MM.1S (cell line): ENCODE data around the gene TICAM1.
"Not testable (repeated sequence)": the region's sequence is repeated elsewhere in the genome, so short reads cannot be mapped to it uniquely, and the experiment has no call there.

ENCODE experiments used
- DNase-seq: peaks from one replicate; pipeline ENCODE4 v3.0.0-alpha.2; 2015
- H2AFZ ChIP-seq: fragments of 300-600 bp; sonication (generic); 2 replicates; pipeline ENCODE4 v1.6.0; 2016; ENCODE audit warnings: antibody characterized with exemption, low read length
- H3F3A ChIP-seq: fragments of 300-600 bp; sonication (generic); 2 replicates; pipeline ENCODE4 v1.6.1; 2016; ENCODE audit warnings: mild to moderate bottlenecking, antibody characterized with exemption, low read length, moderate library complexity, mixed read lengths; ENCODE audit not compliant: insufficient read depth
- H3K27ac ChIP-seq: fragments of 300-600 bp; sonication (generic); 2 replicates; pipeline ENCODE4 v1.5.1; 2016; ENCODE audit warnings: mild to moderate bottlenecking, low read length
- H3K27me3 ChIP-seq: fragments of 300-600 bp; sonication (generic); replicated peaks from 2 replicates; pipeline ENCODE4 v1.6.0; 2016; ENCODE audit warnings: low read length; ENCODE audit not compliant: insufficient read depth
- H3K36me3 ChIP-seq: fragments of 300-600 bp; sonication (generic); replicated peaks from 2 replicates; pipeline ENCODE4 v1.6.1; 2016; ENCODE audit warnings: mild to moderate bottlenecking, low read length, mixed read lengths; ENCODE audit not compliant: insufficient read depth
- H3K4me1 ChIP-seq: fragments of 300-600 bp; sonication (generic); 2 replicates; pipeline ENCODE4 v1.6.1; 2016; ENCODE audit warnings: low read length, mixed read lengths
- H3K4me2 ChIP-seq: fragments of 300-600 bp; sonication (generic); 2 replicates; pipeline ENCODE4 v1.6.0; 2016; ENCODE audit warnings: low read depth, low read length
- H3K4me3 ChIP-seq: fragments of 300-600 bp; sonication (generic); 2 replicates; pipeline ENCODE4 v1.5.1; 2016; ENCODE audit warnings: low read length, mixed read lengths
- H3K79me2 ChIP-seq: fragments of 300-600 bp; sonication (generic); 2 replicates; pipeline ENCODE4 v1.6.1; 2016; ENCODE audit warnings: mixed run types, low read length, mixed read lengths
- H3K9ac ChIP-seq: fragments of 300-600 bp; sonication (generic); 2 replicates; pipeline ENCODE4 v1.6.1; 2016; ENCODE audit warnings: low read length, mixed read lengths
- H3K9me2 ChIP-seq: fragments of 300-600 bp; sonication (generic); replicated peaks from 2 replicates; pipeline ENCODE4 v1.6.1; 2016; ENCODE audit warnings: mild to moderate bottlenecking, low read length, mixed read lengths; ENCODE audit not compliant: insufficient read depth
- H3K9me3 ChIP-seq: fragments of 300-600 bp; sonication (generic); replicated peaks from 2 replicates; pipeline ENCODE4 v1.6.1; 2016; ENCODE audit warnings: mild to moderate bottlenecking, low read length, mixed read lengths; ENCODE audit not compliant: insufficient read depth
- H4K20me1 ChIP-seq: fragments of 300-600 bp; sonication (generic); 2 replicates; pipeline ENCODE4 v1.6.1; 2016; ENCODE audit warnings: mild to moderate bottlenecking, low read length, moderate library complexity, mixed read lengths; ENCODE audit not compliant: insufficient read depth
- CTCF ChIP-seq: fragments of 300-600 bp; sonication (generic); IDR thresholded peaks from 2 replicates; pipeline ENCODE4 v1.5.1; 2016; ENCODE audit warnings: antibody characterized with exemption, low read length, mixed read lengths
- EZH2 ChIP-seq: fragments of 300-600 bp; sonication (generic); optimal IDR thresholded peaks from 2 replicates; pipeline ENCODE3; 2017; ENCODE audit warnings: low read depth, mild to moderate bottlenecking, antibody characterized with exemption, low read length, mixed read lengths
- EZH2phosphoT487 ChIP-seq: fragments of 300-600 bp; sonication (generic); IDR thresholded peaks from 2 replicates; pipeline ENCODE4 v1.6.1; 2018; ENCODE audit warnings: antibody characterized with exemption, low read length

Gene TICAM1

GRCh38 chr19:4811328-4812131, 20.0 kb downstream of the TICAM1 start:
- DNase-seq = peak; percentile 74
- H2AFZ ChIP-seq = peak overlapping the region; percentile 18; the same call in 1 of the 2 replicates
- H3K4me1 ChIP-seq = peaks cover 10% of the 10 kb centered on the region
- H3F3A ChIP-seq = peaks cover 12% of the 10 kb centered on the region
- H3K9ac ChIP-seq = no peak overlapping the region
- H3K4me3 ChIP-seq = no peak overlapping the region
- no peaks in the 10 kb centered on the region for H3K27me3 ChIP-seq
- no peaks in the 10 kb centered on the region for H3K9me2 ChIP-seq
- no peaks in the 10 kb centered on the region for H3K36me3 ChIP-seq
- H3K79me2 ChIP-seq = no peaks in the 10 kb centered on the region
- no peaks in the 10 kb centered on the region for H4K20me1 ChIP-seq
- no peak overlapping the region for H3K4me2 ChIP-seq
- TF ChIP-seq EZH2 (no peak), EZH2phosphoT487 (no peak), CTCF (peak; percentile 98)
- no peaks in the 10 kb centered on the region for H3K9me3 ChIP-seq
- no peak overlapping the region for H3K27ac ChIP-seq

GRCh38 chr19:4807188-4807587, 24.3 kb downstream of the TICAM1 start:
- Histone ChIP-seq H3K27ac (no peak overlapping the region), H3K79me2 (no peaks in the 10 kb centered on the region), H3K4me3 (no peak overlapping the region), H3K9ac (no peak overlapping the region), H4K20me1 (no peaks in the 10 kb centered on the region), H3K36me3 (no peaks in the 10 kb centered on the region), H3K9me3 (no peaks in the 10 kb centered on the region), H3K9me2 (no peaks in the 10 kb centered on the region), H2AFZ (no peak overlapping the region), H3F3A (no peaks in the 10 kb centered on the region), H3K4me2 (no peak overlapping the region), H3K27me3 (no peaks in the 10 kb centered on the region), H3K4me1 (no peaks in the 10 kb centered on the region)
- TF ChIP-seq EZH2phosphoT487 (no peak), CTCF (no peak), EZH2 (no peak)
- DNase-seq = no peak

- H2AFZ ChIP-seq = no peak overlapping the region
- no peaks in the 10 kb centered on the region for H4K20me1 ChIP-seq
- H3K4me2 ChIP-seq = no peak overlapping the region
- no peaks in the 10 kb centered on the region for H3K36me3 ChIP-seq
- no peak for DNase-seq
- H3K9ac ChIP-seq = no peak overlapping the region
- no peaks in the 10 kb centered on the region for H3K9me3 ChIP-seq
- H3K9me2 ChIP-seq = no peaks in the 10 kb centered on the region
- TF ChIP-seq CTCF (no peak), EZH2phosphoT487 (no peak), EZH2 (no peak)
- no peak overlapping the region for H3K4me3 ChIP-seq
- no peaks in the 10 kb centered on the region for H3F3A ChIP-seq
- no peaks in the 10 kb centered on the region for H3K4me1 ChIP-seq
- H3K79me2 ChIP-seq = no peaks in the 10 kb centered on the region
- H3K27me3 ChIP-seq = no peaks in the 10 kb centered on the region
- H3K27ac ChIP-seq = no peak overlapping the region
Measured at GRCh38 chr19:4806384-4806783, 25.1 kb downstream of the TICAM1 start.

GRCh38 chr19:4805140-4805539, 26.4 kb downstream of the TICAM1 start:
- H3K27me3 ChIP-seq, H3K4me2 ChIP-seq, H3K9ac ChIP-seq, H3K4me3 ChIP-seq, H3K4me1 ChIP-seq, H3K27ac ChIP-seq, H3K9me2 ChIP-seq, H3K9me3 ChIP-seq, DNase-seq, H2AFZ ChIP-seq, H3K36me3 ChIP-seq, H3F3A ChIP-seq, H4K20me1 ChIP-seq, H3K79me2 ChIP-seq: not testable (repeated sequence)
